Measurements from ENCODE around the gene XYLT1. TPM values are rescaled to one million over a fixed set of nuclear protein-coding genes. Genes with fewer than 3 reads are reported as not detected.

XYLT1 gene
- total and polyA plus RNA-seq, 9 of the 15 experiments (the other 6 are each of a cell fraction or from before 2014, with no cell fraction given), result 0.03 to 0.09 (median 0.08) TPM; not detected in 6

DNA sequence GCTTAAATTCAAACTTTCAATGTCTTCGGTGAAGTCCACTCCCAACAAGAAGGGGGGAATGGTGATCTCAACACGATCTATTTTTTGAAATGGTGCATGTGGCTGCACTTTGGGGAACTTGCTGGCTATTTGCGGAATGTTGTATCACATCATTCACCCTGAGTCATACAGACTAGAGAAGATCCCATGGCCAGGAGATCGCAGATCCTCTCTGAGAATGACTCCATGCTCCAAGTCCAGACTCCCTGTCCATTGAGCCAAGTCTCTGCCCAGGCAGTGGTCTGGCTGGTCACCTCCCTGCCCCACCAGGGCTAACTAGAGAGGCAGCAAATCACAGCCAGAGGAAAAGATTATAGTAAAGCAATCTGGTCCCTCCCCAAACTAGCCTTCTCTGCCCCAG lies 120.6 kb downstream of the XYLT1 start:
- H3K4me2 ChIP-seq (ENCODE audit: insufficient read depth, low read length), result no peak overlapping the region
- DNase-seq (ENCODE audit: extremely low read depth in 1 of 4, low spot score in 3 of 4) (no peak), FAIRE-seq (no peak), ATAC-seq (no peak)
- POLR2A ChIA-PET, result interaction anchor here (1.1 kb wide), 1 partner anchor 11 kb away, joined by 3 read pairs; no protein-coding TSS in a partner anchor
- no peaks in the 10 kb centered on the region for H3K79me2 ChIP-seq (ENCODE audit: control insufficient read depth, insufficient read depth, low read length)
- no peak overlapping the region for H3K9ac ChIP-seq (ENCODE audit: insufficient read depth in 1 of 2, low read depth in 2 of 2, low read length in 2 of 2)
- no peak for TF ChIP-seq ZC3H8 (IDR thresholded peaks at IDR 0.05)
- no peaks in the 10 kb centered on the region for H3K9me1 ChIP-seq (ENCODE audit: control insufficient read depth, insufficient read depth, low read length)
- intact Hi-C loops (cut with micrococcal nuclease), result no loop called here
- no peak overlapping the region for H3K27ac ChIP-seq (ENCODE audit: extremely low read depth, low read depth, low read length)
- no peaks in the 10 kb centered on the region for H3K4me1 ChIP-seq (replicated peaks in 1 of 2; ENCODE audit: control insufficient read depth in 2 of 2, insufficient read depth in 2 of 2, low read length in 2 of 2)
- no peaks in the 10 kb centered on the region for H3K9me3 ChIP-seq (replicated peaks; ENCODE audit: control insufficient read depth, insufficient read depth, low read depth, low read length)
- in situ Hi-C loops (cut with MboI), result no loop called here
- 8% methylated on average over 4 of the region's 4 CpGs for WGBS (ENCODE audit: insufficient coverage, low coverage, missing lambda C conversion rate)
- no peak overlapping the region for H2AFZ ChIP-seq (ENCODE audit: low read depth, low read length)
- H3K4me3 ChIP-seq, result no peak overlapping the region
- BruUV-seq (replicated peaks), result no TSS peak
- no peaks in the 10 kb centered on the region for H3K36me3 ChIP-seq (ENCODE audit: control insufficient read depth, insufficient read depth, low read length)
- no peaks in the 10 kb centered on the region; the same call in 1 of the 2 replicates for H4K20me1 ChIP-seq (replicated peaks; ENCODE audit: control insufficient read depth, insufficient read depth, low read length)
- peaks cover 2 to 26% of the 10 kb centered on the region in 2 experiments; a peak in 2 of 5 replicates for H3K27me3 ChIP-seq (ENCODE audit: control insufficient read depth in 2 of 2, insufficient read depth in 2 of 2, low read length in 2 of 2)
- CTCF ChIA-PET (ENCODE audit: low intra/inter-chr PET ratio), result no interaction called here

DNA sequence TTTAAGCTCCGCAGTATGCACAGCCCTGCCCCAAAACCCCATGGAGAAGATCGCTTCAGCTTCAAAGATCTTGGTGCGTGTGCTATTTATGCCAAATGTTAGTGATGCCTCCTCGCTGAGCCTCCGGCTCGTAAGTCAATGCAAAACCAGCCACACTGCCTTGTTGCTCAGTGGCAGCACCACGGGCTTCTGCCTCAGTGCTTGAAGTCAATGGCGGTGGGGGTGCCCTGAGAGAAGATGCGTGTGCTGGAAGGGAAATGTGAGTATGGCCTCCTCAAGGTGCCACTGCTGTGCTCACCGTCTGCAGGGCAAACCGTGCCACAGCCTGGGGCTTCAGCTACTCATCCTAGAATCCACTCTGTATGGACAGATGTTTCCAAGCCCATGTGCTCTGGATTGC lies 121.9 kb downstream of the XYLT1 start:
- Histone ChIP-seq H3K4me2 (ENCODE audit: insufficient read depth, low read length) (no peak overlapping the region), H2AFZ (ENCODE audit: low read depth, low read length) (no peak overlapping the region), H3K79me2 (ENCODE audit: control insufficient read depth, insufficient read depth, low read length) (no peaks in the 10 kb centered on the region), H3K9me1 (ENCODE audit: control insufficient read depth, insufficient read depth, low read length) (no peaks in the 10 kb centered on the region), H4K20me1 (replicated peaks; ENCODE audit: control insufficient read depth, insufficient read depth, low read length) (no peaks in the 10 kb centered on the region), H3K4me3 (no peak overlapping the region), H3K27ac (ENCODE audit: extremely low read depth, low read depth, low read length) (no peak overlapping the region), H3K36me3 (ENCODE audit: control insufficient read depth, insufficient read depth, low read length) (no peaks in the 10 kb centered on the region), H3K9ac (ENCODE audit: insufficient read depth in 1 of 2, low read depth in 2 of 2, low read length in 2 of 2) (no peak overlapping the region), H3K27me3 (ENCODE audit: control insufficient read depth in 2 of 2, insufficient read depth in 2 of 2, low read length in 2 of 2) (peaks cover 2 to 26% of the 10 kb centered on the region in 2 experiments; a peak in 3 of 5 replicates), H3K9me3 (replicated peaks; ENCODE audit: control insufficient read depth, insufficient read depth, low read depth, low read length) (no peaks in the 10 kb centered on the region), H3K4me1 (replicated peaks in 1 of 2; ENCODE audit: control insufficient read depth in 2 of 2, insufficient read depth in 2 of 2, low read length in 2 of 2) (no peaks in the 10 kb centered on the region)
- no TSS peak for BruUV-seq (replicated peaks)
- 0% methylated on average over 11 of the region's 11 CpGs for WGBS (ENCODE audit: insufficient coverage, low coverage, missing lambda C conversion rate)
- ChIA-PET CTCF (ENCODE audit: low intra/inter-chr PET ratio) (no interaction called here), POLR2A (no interaction called here)
- ATAC-seq (no peak), FAIRE-seq (no peak), DNase-seq (ENCODE audit: extremely low read depth in 1 of 4, low spot score in 3 of 4) (no peak)
- in situ Hi-C loops (cut with MboI), result no loop called here
- intact Hi-C loops (cut with micrococcal nuclease), result no loop called here
- no peak for TF ChIP-seq MCM3 (IDR thresholded peaks at IDR 0.05)
- TF ChIP-seq MEF2D (tag; conservative IDR thresholded peaks at IDR 0.05; ENCODE audit: low read depth), result no peak
- TF ChIP-seq, protein P1, sequence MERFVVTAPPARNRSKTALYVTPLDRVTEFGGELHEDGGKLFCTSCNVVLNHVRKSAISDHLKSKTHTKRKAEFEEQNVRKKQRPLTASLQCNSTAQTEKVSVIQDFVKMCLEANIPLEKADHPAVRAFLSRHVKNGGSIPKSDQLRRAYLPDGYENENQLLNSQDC (CRISPR knock-in tag; IDR thresholded peaks at IDR 0.05), result no peak
- TF ChIP-seq, protein P2, sequence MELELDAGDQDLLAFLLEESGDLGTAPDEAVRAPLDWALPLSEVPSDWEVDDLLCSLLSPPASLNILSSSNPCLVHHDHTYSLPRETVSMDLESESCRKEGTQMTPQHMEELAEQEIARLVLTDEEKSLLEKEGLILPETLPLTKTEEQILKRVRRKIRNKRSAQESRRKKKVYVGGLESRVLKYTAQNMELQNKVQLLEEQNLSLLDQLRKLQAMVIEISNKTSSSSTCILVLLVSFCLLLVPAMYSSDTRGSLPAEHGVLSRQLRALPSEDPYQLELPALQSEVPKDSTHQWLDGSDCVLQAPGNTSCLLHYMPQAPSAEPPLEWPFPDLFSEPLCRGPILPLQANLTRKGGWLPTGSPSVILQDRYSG (tag; conservative IDR thresholded peaks at IDR 0.05; ENCODE audit: low read depth), result no peak
- TF ChIP-seq ZNF584 (CRISPR knock-in tag; IDR thresholded peaks at IDR 0.05; ENCODE audit: low read depth), result no peak
- TF ChIP-seq ZNF507 (tag; conservative IDR thresholded peaks at IDR 0.05), result no peak
- no peak for TF ChIP-seq GATA2 (CRISPR knock-in tag; IDR thresholded peaks at IDR 0.05)

Data from K562 (cell line).